Mesodermal cell (in vitro differentiated cells): Measurements from ENCODE around the gene AP4M1.
A peak's percentile ranks its signal among the peaks of the same experiment; 100 is the strongest.

Experiments
- H3K27ac ChIP-seq: 2 replicates; pipeline ENCODE4 v1.7.0; 2013; ENCODE audit warnings: mild to moderate bottlenecking, low read depth, low read length, moderate library complexity; ENCODE audit not compliant: severe bottlenecking
- H3K36me3 ChIP-seq: 2 replicates; pipeline ENCODE4 v1.7.1; 2013; ENCODE audit warnings: mild to moderate bottlenecking, low read length, moderate library complexity; ENCODE audit not compliant: control insufficient read depth, insufficient read depth
- H3K4me1 ChIP-seq: one replicate; pipeline ENCODE4 v1.7.1; 2013; ENCODE audit warnings: mild to moderate bottlenecking, low read length; ENCODE audit not compliant: insufficient read depth, control insufficient read depth, poor library complexity, severe bottlenecking
- H3K4me3 ChIP-seq: 2 replicates; pipeline ENCODE4 v1.7.0; 2013; ENCODE audit warnings: low read length, control low read depth, mild to moderate bottlenecking; ENCODE audit not compliant: insufficient read depth, poor library complexity, severe bottlenecking; ENCODE audit errors: extremely low read depth
- H3K9me3 ChIP-seq: 2 replicates; pipeline ENCODE4 v1.7.1; 2013; ENCODE audit warnings: mild to moderate bottlenecking, low read length, moderate library complexity; ENCODE audit not compliant: control insufficient read depth
- WGBS, 2 experiments: methylation state at CpG; one replicate each; pipeline ENCODE4 v1.1.5; 2013; ENCODE audit warnings: missing lambda C conversion rate in 2 of 2; ENCODE audit not compliant: insufficient coverage in 2 of 2; 5-methylcytosine and 5-hydroxymethylcytosine counted together

AP4M1 gene

GRCh38 chr7:100087055-100087750 lies 14.2 kb upstream of the AP4M1 start:
- 74 to 78% methylated on average over 8 to 9 of the region's 10 CpGs for WGBS, 2 experiments
- H3K4me3 ChIP-seq: no peak overlapping the region

GRCh38 chr7:100088095-100088620 lies 13.3 kb upstream of the AP4M1 start:
- peak overlapping the region; percentile 71 for H3K4me3 ChIP-seq
- peak overlapping the region; percentile 98 for H3K27ac ChIP-seq
- H3K4me1 ChIP-seq: peaks cover 28% of the 10 kb centered on the region
- H3K9me3 ChIP-seq: no peaks in the 10 kb centered on the region
- 88% methylated on average over 6 of the region's 11 CpGs for WGBS, 2 experiments
- H3K36me3 ChIP-seq: peaks cover 35% of the 10 kb centered on the region

More at GRCh38 chr7:100087055-100087750, 14.2 kb upstream of the AP4M1 start:
- H3K36me3 ChIP-seq: peaks cover 25% of the 10 kb centered on the region
- H3K27ac ChIP-seq: peak overlapping the region; percentile 98
- H3K4me1 ChIP-seq: peaks cover 24% of the 10 kb centered on the region
- H3K9me3 ChIP-seq: no peaks in the 10 kb centered on the region

GRCh38 chr7:100088621-100089457 lies 12.6 kb upstream of the AP4M1 start, which contains the start of gene COPS6:
Gene COPS6, plus strand, starts transcription at chr7:100088969. Its CDS starts 22 bp downstream, at chr7:100088991.
- peak within 1 kb of the TSS; percentile 71 for H3K4me3 ChIP-seq
- peaks cover 34% of the 10 kb centered on the region for H3K4me1 ChIP-seq
- H3K36me3 ChIP-seq: peaks cover 41% of the 10 kb centered on the region
- peak within 1 kb of the TSS; percentile 98 for H3K27ac ChIP-seq
- H3K9me3 ChIP-seq: no peaks in the 10 kb centered on the region
- WGBS, 2 experiments: 1% methylated on average over 38 to 50 of the region's 68 CpGs

- peak overlapping the region; percentile 71 for H3K4me3 ChIP-seq
- no peaks in the 10 kb centered on the region for H3K9me3 ChIP-seq
- WGBS, 2 experiments: 44 to 48% methylated on average over 5 to 6 of the region's 7 CpGs
- H3K36me3 ChIP-seq: peaks cover 49% of the 10 kb centered on the region
- peak overlapping the region; percentile 98 for H3K27ac ChIP-seq
- peaks cover 41% of the 10 kb centered on the region for H3K4me1 ChIP-seq
These were observed 11.8 kb upstream of the AP4M1 start for GRCh38 chr7:100089458-100090196.

GRCh38 chr7:100090527-100091410 lies 10.7 kb upstream of the AP4M1 start:
- Histone ChIP-seq H3K9me3 (no peaks in the 10 kb centered on the region), H3K36me3 (peaks cover 61% of the 10 kb centered on the region), H3K4me3 (no peak overlapping the region), H3K4me1 (peaks cover 47% of the 10 kb centered on the region), H3K27ac (peak overlapping the region; percentile 50)
- 97 to 98% methylated on average over 6 to 11 of the region's 14 CpGs for WGBS, 2 experiments

- 85 to 88% methylated on average over 15 to 18 of the region's 19 CpGs for WGBS, 2 experiments
These were observed 9.8 kb upstream of the AP4M1 start for GRCh38 chr7:100091411-100092181.

GRCh38 chr7:100093054-100093453 lies 8.4 kb upstream of the AP4M1 start:
- Histone ChIP-seq H3K36me3 (peaks cover 84% of the 10 kb centered on the region), H3K4me1 (peaks cover 41% of the 10 kb centered on the region), H3K27ac (peak overlapping the region; percentile 7), H3K9me3 (no peaks in the 10 kb centered on the region), H3K4me3 (no peak overlapping the region)
- WGBS, 2 experiments: 94 to 95% methylated on average over 5 of the region's 8 CpGs

More at GRCh38 chr7:100091411-100092181, 9.8 kb upstream of the AP4M1 start:
- H3K27ac ChIP-seq: peak overlapping the region; percentile 50
- H3K36me3 ChIP-seq: peaks cover 69% of the 10 kb centered on the region
- H3K4me3 ChIP-seq: no peak overlapping the region
- H3K9me3 ChIP-seq: no peaks in the 10 kb centered on the region
- H3K4me1 ChIP-seq: peaks cover 49% of the 10 kb centered on the region

- Histone ChIP-seq H3K9me3 (no peaks in the 10 kb centered on the region), H3K4me3 (no peak overlapping the region), H3K4me1 (peaks cover 46% of the 10 kb centered on the region), H3K27ac (peak overlapping the region; percentile 7), H3K36me3 (peaks cover 88% of the 10 kb centered on the region)
- WGBS, 2 experiments: 86 to 91% methylated on average over 12 of the region's 13 CpGs
These were observed 7.9 kb upstream of the AP4M1 start for GRCh38 chr7:100093498-100093897.

- 94 to 97% methylated on average over 11 to 16 of the region's 16 CpGs for WGBS, 2 experiments
- H3K4me1 ChIP-seq: peaks cover 51% of the 10 kb centered on the region
- no peaks in the 10 kb centered on the region for H3K9me3 ChIP-seq
- H3K4me3 ChIP-seq: no peak overlapping the region
- peak overlapping the region; percentile 7 for H3K27ac ChIP-seq
- peaks cover 93% of the 10 kb centered on the region for H3K36me3 ChIP-seq
These were observed 7.4 kb upstream of the AP4M1 start for GRCh38 chr7:100093925-100094486.
